K562 treated with DMSO at 1 percent for 4 hours (cell line): Measurements from ENCODE around the gene COMMD7. TPM values are rescaled to one million over a fixed set of nuclear protein-coding genes. Genes with fewer than 3 reads are reported as not detected.

Experiments
- total RNA-seq: library from RNA; unstranded; fragments of 300-600 nt; gene quantifications from 2 replicates; pipeline ENCODE4 v1.2.3, GENCODE V29; 2022; ENCODE audit not compliant: insufficient read depth

COMMD7 gene
- 75.5 and 75.7 TPM in 2 replicates for total RNA-seq

DNA sequence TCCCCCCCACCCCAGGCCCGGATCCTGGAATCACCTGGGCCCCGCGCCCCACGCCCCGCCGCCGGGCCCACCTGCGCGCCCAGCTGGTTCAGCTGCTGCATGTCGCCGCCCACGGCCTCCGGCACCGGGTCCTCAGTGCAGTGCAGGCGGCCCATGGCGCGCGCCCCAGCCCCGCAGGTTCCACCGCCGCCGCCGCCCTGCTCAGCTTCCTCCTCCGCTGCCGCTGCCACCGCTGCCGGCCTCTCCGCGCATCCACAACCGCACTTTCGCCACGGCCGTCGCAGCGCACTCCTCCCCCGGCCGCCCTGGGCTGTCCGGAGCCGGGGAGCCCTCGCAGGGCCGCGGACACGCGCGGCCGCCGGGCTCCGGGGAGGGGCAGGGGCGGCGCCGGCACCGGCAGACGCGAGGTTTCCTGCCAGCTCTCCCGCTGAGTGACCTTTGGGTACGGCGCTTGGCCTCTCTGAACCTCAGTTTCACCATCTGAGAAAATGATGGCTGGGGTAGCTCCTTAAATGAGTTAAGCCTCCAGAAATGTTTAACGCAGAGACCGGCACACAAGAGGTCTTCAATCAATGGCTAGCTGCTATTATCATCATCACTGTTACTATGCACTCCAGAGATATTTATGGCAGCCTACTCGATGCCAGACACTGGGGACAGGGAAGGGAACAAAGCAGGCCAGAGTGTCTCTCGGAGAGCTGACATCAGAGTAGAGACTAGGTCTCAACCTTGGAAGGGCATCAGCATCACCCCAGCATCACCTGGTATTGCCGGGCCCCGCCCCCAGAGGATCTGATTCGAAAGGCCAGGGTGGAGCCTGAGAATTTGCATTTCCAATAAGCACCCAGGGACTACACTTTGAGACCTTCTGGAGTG lies at the start of gene COMMD7:
TSS of gene COMMD7 (minus strand) at position 231 of the 876 bp plus-strand sequence. CDS start at position 155, 76 bp downstream.

DNA sequence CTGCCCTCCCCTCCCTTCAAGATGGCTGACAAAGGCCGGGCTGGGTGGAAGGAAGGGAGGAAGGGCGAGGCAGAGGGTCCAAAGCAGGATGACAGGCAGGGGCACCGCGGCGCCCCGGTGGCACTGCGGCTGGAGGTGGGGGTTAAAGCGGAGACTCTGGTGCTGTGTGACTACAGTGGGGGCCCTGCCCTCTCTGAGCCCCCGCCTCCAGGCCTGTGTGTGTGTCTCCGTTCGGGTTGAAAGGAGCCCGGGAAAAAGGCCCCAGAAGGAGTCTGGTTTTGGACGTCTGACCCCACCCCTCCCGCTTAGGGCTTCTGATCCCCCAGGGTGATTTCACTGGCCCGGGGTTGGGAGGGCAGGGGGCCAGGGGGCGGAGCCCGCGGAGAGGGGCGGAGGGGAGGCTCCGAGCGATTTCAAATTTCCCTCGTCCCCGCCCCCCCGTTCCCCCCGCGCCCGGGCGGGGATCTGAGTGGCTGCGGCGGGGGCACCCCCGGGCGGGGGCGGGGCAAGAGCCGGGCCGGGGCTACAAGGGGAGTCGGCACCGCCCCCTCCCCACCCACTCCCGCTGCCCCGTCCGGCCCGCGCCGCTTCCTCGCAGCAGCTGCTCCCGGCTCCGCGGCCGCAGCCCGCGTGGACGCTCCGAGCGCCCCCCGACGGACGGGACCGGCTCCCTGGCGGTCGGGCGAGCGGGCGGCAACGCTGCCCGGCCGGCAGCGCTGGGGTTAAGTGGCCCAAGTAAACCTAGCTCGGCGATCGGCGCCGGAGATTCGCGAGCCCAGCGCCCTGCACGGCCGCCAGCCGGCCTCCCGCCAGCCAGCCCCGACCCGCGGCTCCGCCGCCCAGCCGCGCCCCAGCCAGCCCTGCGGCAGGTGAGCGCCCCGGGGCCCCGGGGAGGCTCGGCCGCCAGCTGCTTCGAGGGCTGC lies 18.8 kb upstream of the COMMD7 start, which contains the start of gene DNMT3B:
TSS of gene DNMT3B (plus strand) at position 555 of the 923 bp plus-strand sequence. CDS start 17,939 bp downstream, outside the sequence.

Other genes starting within 250 kb of the COMMD7 start
- 5.2 and 8.2 TPM in 2 replicates for gene NOL4L, start 158.1 kb downstream of the COMMD7 start, total RNA-seq
- gene C20orf203, start 69.5 kb downstream of the COMMD7 start, total RNA-seq = 0.19 TPM in 1 of 2 replicates, not detected in the other
- 18.4 and 22.1 TPM in 2 replicates for gene DNMT3B, start 18.9 kb upstream of the COMMD7 start, total RNA-seq
- gene MAPRE1, start 76.5 kb upstream of the COMMD7 start, total RNA-seq = 86.2 and 91.5 TPM in 2 replicates
- gene EFCAB8, start 115.5 kb upstream of the COMMD7 start, total RNA-seq = not detected in 2 replicates